A549 (cell line): ENCODE data around the gene DAB2IP.

Experiments used
- CBX2 ChIP-seq: fragments of 200-600 bp; sonication (generic); IDR thresholded peaks from 2 replicates; pipeline ENCODE4 v1.6.1; 2016; ENCODE audit warnings: low read depth, mild to moderate bottlenecking, borderline replicate concordance
- CTCF ChIP-seq: fragments of >200 bp; sonication (Bioruptor Twin); formaldehyde crosslinking; IDR thresholded peaks from 3 replicates; pipeline ENCODE4 v1.5.1; 2016
- EP300 ChIP-seq, 2 experiments: fragments of >200 bp; sonication (Bioruptor Twin); formaldehyde crosslinking; IDR thresholded peaks; 2 replicates in 1 of 2; 3 replicates in 1 of 2; pipeline ENCODE4 v1.6.1; 2016 to 2017
- FOSB ChIP-seq: fragments of 250-450 bp; sonication (Bioruptor Pico); IDR thresholded peaks from 2 replicates; pipeline ENCODE4 v1.5.0; 2020; ENCODE audit warnings: mild to moderate bottlenecking, moderate library complexity
- HOXB13 ChIP-seq: fragments of 250-450 bp; sonication (Bioruptor Pico); IDR thresholded peaks from 2 replicates; pipeline ENCODE4 v1.5.0; 2020; ENCODE audit warnings: low read depth, mild to moderate bottlenecking, moderate library complexity
- POLR2A ChIP-seq: IDR thresholded peaks from 2 replicates; pipeline ENCODE4 v1.6.1; 2012; ENCODE audit warnings: mild to moderate bottlenecking, low read length
- POLR2AphosphoS2 ChIP-seq: conservative IDR thresholded peaks from 2 replicates; pipeline ENCODE4 v1.6.1; 2012; ENCODE audit warnings: low read length, improper control_type of control experiment, inconsistent platforms
- RAD21 ChIP-seq, 2 experiments: fragments of >200 bp in 1 of 2; sonication (Bioruptor Twin) in 1 of 2; formaldehyde crosslinking in 1 of 2; IDR thresholded peaks in 1 of 2; conservative IDR thresholded peaks in 1 of 2; 2 replicates in 1 of 2; 3 replicates in 1 of 2; pipeline ENCODE4 v1.6.1; 2012 to 2018; ENCODE audit warnings: inconsistent platforms in 1 of 2
- SREBF2 ChIP-seq: fragments of 450-650 bp; IDR thresholded peaks from 2 replicates; pipeline ENCODE4 v1.6.1; 2014; ENCODE audit warnings: mild to moderate bottlenecking, moderate library complexity
- TF ChIP-seq, protein P1 (sequence below): fragments of 200-600 bp; sonication (generic); IDR thresholded peaks from 2 replicates; pipeline ENCODE4 v1.6.1; 2016; ENCODE audit warnings: antibody characterized with exemption, mild to moderate bottlenecking, moderate library complexity

DNA sequence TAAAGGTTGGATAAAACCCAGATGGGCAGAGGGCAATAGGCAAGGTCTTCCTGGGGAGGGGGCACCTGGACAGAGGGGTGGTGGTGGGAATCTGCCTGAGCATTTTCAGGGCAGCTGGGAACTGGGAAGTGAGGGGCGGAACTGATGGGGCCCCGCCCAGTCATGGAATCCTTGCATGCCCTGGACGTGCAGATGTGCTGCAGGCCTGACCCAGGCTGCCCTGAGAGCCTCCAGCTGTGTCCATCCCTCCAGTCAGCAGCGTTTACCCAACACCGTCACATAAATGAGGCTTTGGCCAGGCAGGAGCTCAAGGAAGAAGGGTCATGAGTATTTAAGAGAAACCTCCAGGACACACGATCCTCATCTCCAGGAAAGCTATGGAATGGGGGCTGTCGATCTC, 70.3 kb downstream of the DAB2IP start:
- TF ChIP-seq POLR2A (no peak), CBX2 (no peak), CTCF (no peak), EP300 (IDR thresholded peaks at IDR 0.05) (no peak), FOSB (CRISPR knock-in tag) (no peak), RAD21 (conservative IDR thresholded peaks at IDR 0.05 in 1 of 2, IDR thresholded peaks at IDR 0.05 in 1 of 2) (no peak), SREBF2 (no peak), HOXB13 (no peak), POLR2AphosphoS2 (no peak)
- TF ChIP-seq, protein P1, sequence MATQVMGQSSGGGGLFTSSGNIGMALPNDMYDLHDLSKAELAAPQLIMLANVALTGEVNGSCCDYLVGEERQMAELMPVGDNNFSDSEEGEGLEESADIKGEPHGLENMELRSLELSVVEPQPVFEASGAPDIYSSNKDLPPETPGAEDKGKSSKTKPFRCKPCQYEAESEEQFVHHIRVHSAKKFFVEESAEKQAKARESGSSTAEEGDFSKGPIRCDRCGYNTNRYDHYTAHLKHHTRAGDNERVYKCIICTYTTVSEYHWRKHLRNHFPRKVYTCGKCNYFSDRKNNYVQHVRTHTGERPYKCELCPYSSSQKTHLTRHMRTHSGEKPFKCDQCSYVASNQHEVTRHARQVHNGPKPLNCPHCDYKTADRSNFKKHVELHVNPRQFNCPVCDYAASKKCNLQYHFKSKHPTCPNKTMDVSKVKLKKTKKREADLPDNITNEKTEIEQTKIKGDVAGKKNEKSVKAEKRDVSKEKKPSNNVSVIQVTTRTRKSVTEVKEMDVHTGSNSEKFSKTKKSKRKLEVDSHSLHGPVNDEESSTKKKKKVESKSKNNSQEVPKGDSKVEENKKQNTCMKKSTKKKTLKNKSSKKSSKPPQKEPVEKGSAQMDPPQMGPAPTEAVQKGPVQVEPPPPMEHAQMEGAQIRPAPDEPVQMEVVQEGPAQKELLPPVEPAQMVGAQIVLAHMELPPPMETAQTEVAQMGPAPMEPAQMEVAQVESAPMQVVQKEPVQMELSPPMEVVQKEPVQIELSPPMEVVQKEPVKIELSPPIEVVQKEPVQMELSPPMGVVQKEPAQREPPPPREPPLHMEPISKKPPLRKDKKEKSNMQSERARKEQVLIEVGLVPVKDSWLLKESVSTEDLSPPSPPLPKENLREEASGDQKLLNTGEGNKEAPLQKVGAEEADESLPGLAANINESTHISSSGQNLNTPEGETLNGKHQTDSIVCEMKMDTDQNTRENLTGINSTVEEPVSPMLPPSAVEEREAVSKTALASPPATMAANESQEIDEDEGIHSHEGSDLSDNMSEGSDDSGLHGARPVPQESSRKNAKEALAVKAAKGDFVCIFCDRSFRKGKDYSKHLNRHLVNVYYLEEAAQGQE, result no peak
